ENCODE measurements around the gene POU2AF1.
A peak's percentile ranks its signal among the peaks of the same experiment; 100 is the strongest.

Gene POU2AF1

DNA sequence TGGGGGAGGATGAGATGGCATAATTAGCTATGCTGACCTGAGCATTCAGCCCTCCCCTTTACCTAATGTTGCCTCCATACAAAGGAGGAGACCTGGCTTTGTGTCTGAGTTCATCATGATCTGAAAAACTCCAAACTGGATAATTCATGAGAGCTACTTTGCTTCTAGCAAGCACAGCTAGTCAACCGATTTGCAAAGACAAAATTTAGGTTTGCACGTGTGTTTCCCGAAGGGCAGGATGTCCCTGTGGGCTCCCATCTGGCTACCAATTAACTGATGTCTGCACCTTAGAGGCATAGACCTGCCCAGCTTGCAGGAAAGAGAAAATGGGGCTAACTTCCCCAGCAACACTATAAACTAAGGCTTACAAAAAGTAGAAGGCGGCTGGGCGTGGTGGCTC, 42.2 kb upstream of the POU2AF1 start:
- TF ChIP-seq, protein P1, sequence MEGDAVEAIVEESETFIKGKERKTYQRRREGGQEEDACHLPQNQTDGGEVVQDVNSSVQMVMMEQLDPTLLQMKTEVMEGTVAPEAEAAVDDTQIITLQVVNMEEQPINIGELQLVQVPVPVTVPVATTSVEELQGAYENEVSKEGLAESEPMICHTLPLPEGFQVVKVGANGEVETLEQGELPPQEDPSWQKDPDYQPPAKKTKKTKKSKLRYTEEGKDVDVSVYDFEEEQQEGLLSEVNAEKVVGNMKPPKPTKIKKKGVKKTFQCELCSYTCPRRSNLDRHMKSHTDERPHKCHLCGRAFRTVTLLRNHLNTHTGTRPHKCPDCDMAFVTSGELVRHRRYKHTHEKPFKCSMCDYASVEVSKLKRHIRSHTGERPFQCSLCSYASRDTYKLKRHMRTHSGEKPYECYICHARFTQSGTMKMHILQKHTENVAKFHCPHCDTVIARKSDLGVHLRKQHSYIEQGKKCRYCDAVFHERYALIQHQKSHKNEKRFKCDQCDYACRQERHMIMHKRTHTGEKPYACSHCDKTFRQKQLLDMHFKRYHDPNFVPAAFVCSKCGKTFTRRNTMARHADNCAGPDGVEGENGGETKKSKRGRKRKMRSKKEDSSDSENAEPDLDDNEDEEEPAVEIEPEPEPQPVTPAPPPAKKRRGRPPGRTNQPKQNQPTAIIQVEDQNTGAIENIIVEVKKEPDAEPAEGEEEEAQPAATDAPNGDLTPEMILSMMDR (conservative IDR thresholded peaks at IDR 0.05; ENCODE audit: low read depth, low read length) = no peak
- no peak overlapping the region for H3K4me3 ChIP-seq (ENCODE audit: low read depth, low read length)
- DNase-seq (ENCODE audit: low read depth) = no peak

DNA sequence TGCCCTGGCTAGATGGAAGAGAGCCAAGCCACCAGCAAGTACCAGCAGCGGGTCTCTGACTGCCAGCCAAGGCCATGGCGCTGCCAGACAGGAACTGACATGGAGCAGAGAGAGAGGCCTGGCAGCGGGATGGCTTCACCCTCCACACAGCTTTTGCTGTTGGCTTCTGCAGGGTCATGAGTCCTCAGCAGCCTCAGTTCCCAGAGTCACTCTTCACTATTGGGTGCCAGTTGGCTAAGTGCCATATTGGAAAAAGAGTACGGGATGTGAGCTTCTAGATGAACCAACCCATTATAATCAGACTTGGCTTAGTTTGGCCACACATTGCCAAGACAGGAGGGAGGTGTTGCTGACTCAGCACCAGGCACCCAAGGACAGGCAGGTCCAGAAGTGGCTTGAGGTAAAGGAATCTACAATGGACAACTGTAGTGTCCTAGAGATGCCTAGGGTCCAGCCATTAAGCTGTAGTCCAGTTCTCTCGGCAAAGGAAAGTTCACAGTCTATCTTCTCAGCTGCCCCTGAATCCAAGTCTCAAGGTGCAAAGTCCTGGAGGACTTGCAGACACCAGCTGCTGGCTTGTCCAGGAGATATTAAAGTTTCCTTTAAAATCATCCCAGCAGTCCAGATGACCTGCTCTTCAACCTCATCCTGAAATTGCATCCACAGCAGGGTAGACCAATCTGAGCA, 40.7 kb upstream of the POU2AF1 start:
- DNase-seq (ENCODE audit: low read depth) = no peak
- TF ChIP-seq, protein P1 (conservative IDR thresholded peaks at IDR 0.05; ENCODE audit: low read depth, low read length) = no peak
- no peak overlapping the region for H3K4me3 ChIP-seq (ENCODE audit: low read depth, low read length)

DNA sequence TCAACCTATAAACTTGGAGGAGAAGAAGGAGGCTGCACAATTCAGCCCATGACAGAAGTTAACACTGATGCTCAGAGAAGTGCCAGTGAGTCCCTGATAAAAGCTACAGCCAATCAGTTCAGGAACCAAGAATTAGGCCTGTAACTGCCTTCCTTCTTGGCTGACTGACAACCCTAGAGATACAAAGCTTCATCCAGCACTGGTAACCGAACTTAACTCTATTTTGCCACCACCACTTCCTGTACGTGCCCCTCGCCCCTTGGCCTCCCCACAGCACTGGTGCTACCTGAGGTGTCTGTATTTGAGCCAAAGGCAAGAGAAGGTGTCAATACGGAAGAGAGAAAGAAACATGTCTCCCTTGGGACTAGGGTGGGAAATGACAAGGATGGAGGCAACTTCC, 40.1 kb upstream of the POU2AF1 start:
- no peak overlapping the region for H3K4me3 ChIP-seq (ENCODE audit: low read depth, low read length)
- TF ChIP-seq, protein P1 (conservative IDR thresholded peaks at IDR 0.05; ENCODE audit: low read depth, low read length) = no peak
- DNase-seq (ENCODE audit: low read depth) = no peak

DNA sequence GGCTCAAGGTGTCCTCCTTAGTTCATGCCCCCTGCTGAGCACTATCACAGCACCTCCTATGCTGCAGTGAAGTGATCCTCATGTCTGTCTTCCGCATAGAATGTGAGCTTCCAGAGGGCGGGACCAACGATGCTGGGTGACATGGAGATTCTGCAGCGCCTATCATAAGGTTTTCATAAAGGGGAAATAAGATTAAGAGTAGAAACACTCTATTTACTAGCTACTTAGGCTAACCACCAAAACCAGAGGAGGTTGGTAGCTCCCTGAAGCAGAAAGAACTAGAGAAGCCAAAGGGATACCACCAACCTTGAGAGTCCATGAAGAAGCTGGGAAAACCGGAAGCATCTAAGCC, 39.3 kb upstream of the POU2AF1 start:
- no peak for DNase-seq (ENCODE audit: low read depth)
- H3K4me3 ChIP-seq (ENCODE audit: low read depth, low read length) = no peak overlapping the region
- TF ChIP-seq, protein P1 (conservative IDR thresholded peaks at IDR 0.05; ENCODE audit: low read depth, low read length) = no peak

DNA sequence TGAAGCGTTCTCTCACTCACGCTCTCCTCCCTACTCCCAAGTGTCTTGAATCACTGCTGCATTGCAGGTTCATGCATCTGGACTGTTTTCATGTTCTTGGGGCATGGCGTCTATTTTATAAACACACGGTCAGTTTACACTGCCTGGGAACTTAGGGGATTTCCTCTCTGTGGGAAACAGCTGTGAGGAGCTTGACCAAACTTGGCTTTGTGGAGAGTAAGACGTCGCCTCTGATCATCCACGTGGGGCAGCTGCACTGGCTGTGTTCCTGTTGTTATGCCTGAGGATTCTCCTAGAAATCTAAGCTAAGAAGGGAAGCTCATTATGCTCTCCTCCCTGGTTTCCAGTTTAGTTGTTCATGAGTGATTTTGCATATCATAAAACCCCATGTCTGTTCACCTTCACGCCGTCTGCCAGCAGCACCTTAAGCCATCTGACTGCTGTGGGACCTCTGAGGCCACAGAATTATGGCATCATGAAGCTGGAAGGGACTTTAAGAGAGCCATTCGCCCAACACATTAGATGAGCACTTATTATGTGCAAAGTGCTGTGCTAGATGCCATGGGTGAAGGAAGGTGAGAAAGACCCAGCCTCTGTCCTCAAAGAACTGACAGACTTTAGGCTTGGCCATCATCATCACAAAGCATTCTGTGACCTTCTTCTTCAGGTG, 38.8 kb upstream of the POU2AF1 start:
- TF ChIP-seq, protein P1 (conservative IDR thresholded peaks at IDR 0.05; ENCODE audit: low read depth, low read length) = no peak
- peak; percentile 97 for DNase-seq (ENCODE audit: low read depth)
- no peak overlapping the region for H3K4me3 ChIP-seq (ENCODE audit: low read depth, low read length)

DNA sequence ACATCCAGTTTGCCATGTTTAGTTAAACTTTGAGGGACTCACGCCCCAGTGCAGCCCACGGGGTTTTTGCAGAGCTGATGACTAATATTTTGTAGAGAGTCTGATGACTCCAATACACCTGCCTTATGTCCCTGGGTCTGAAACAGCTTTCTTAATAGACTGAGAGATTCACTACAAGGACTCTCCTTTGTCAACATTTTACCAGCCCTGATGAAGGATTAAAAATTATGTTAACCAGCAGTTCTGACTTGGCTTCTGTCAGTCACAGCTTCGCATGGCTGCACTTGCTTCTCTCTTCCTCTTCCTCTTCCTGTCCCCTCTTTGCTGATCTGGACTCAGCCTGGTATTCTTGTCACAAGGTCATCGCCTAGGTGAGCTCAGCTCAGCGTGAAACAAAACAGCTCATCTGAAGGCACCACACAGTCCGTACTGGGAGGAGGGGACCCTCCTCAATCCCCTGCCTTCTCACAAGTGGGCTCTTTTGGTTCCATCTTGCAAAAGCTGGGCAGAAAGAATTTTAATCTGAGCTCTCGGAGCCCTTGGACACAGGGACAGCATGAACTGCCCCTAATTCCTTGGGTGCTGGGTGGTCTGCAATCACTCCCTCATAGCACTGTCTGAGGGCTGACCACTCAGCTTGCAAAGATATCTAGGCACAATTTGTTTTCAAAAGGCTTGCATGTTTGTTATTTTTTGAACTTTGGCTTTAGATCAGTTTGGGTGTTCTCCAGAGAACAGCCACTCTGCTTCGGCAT, 38.1 kb upstream of the POU2AF1 start:
- DNase-seq (ENCODE audit: low read depth) = peak; percentile 12
- TF ChIP-seq, protein P1 (conservative IDR thresholded peaks at IDR 0.05; ENCODE audit: low read depth, low read length) = no peak
- no peak overlapping the region for H3K4me3 ChIP-seq (ENCODE audit: low read depth, low read length)
